Neural progenitor cell (in vitro differentiated cells): ENCODE data around the gene TMEM74B. TPM values are rescaled to one million over a fixed set of nuclear protein-coding genes. Genes with fewer than 3 reads are reported as not detected.
A peak's percentile ranks its signal among the peaks of the same experiment; 100 is the strongest.

Experiments used
- DNase-seq: peaks from one replicate; pipeline ENCODE4 v3.0.0-alpha.2; 2016; ENCODE audit warnings: low spot score
- H2AFZ ChIP-seq: fragments of 200-600 bp; sonication (generic); replicated peaks from 2 replicates; pipeline ENCODE4 v1.6.1; 2016; ENCODE audit warnings: antibody characterized with exemption
- H3F3A ChIP-seq: fragments of 200-600 bp; sonication (generic); 2 replicates; pipeline ENCODE4 v1.6.1; 2016; ENCODE audit warnings: antibody characterized with exemption, low read depth
- H3K27ac ChIP-seq: fragments of 200-600 bp; sonication (generic); 2 replicates; pipeline ENCODE4 v1.5.1; 2016; ENCODE audit warnings: mild to moderate bottlenecking
- H3K27me3 ChIP-seq: fragments of 200-600 bp; sonication (generic); 2 replicates; pipeline ENCODE4 v1.6.1; 2016; ENCODE audit warnings: mild to moderate bottlenecking, moderate library complexity
- H3K36me3 ChIP-seq: fragments of 200-600 bp; sonication (generic); 2 replicates; pipeline ENCODE4 v1.5.1; 2016
- H3K4me1 ChIP-seq: fragments of 200-600 bp; sonication (generic); 2 replicates; pipeline ENCODE4 v1.6.1; 2016; ENCODE audit warnings: mixed run types
- H3K4me2 ChIP-seq: fragments of 200-600 bp; sonication (generic); 2 replicates; pipeline ENCODE4 v1.6.1; 2016
- H3K4me3 ChIP-seq: fragments of 200-600 bp; sonication (generic); 2 replicates; pipeline ENCODE4 v1.5.1; 2016
- H3K79me2 ChIP-seq: fragments of 200-600 bp; sonication (generic); 2 replicates; pipeline ENCODE4 v1.6.1; 2016; ENCODE audit warnings: low read depth
- H3K9ac ChIP-seq: fragments of 200-600 bp; sonication (generic); 2 replicates; pipeline ENCODE4 v1.6.1; 2016
- H3K9me3 ChIP-seq: fragments of 200-600 bp; sonication (generic); 2 replicates; pipeline ENCODE4 v1.5.1; 2016; ENCODE audit warnings: low read depth
- H4K20me1 ChIP-seq: fragments of 200-600 bp; sonication (generic); 2 replicates; pipeline ENCODE4 v1.6.1; 2016; ENCODE audit warnings: low read depth
- H3K27ac Mint-ChIP-seq: 3 replicates; pipeline ENCODE4 v1.8.0; 2021; ENCODE audit warnings: mixed read lengths
- H3K27me3 Mint-ChIP-seq: 2 replicates; pipeline ENCODE4 v1.8.0; 2022; ENCODE audit warnings: low read depth, mild to moderate bottlenecking, inconsistent platforms, moderate library complexity, mixed read lengths; ENCODE audit not compliant: insufficient read depth
- H3K36me3 Mint-ChIP-seq: 3 replicates; pipeline ENCODE4 v1.8.0; 2021; ENCODE audit warnings: mixed read lengths
- H3K4me1 Mint-ChIP-seq: 3 replicates; pipeline ENCODE4 v1.8.0; 2021; ENCODE audit warnings: mixed read lengths
- H3K4me3 Mint-ChIP-seq: 3 replicates; pipeline ENCODE4 v1.8.0; 2021; ENCODE audit warnings: mild to moderate bottlenecking, moderate library complexity, mixed read lengths
- H3K9me3 Mint-ChIP-seq: 3 replicates; pipeline ENCODE4 v1.8.0; 2020; ENCODE audit warnings: mixed read lengths
- EZH2 ChIP-seq: fragments of 200-600 bp; sonication (generic); IDR thresholded peaks from 2 replicates; pipeline ENCODE4 v1.6.1; 2017; ENCODE audit warnings: antibody characterized with exemption, mild to moderate bottlenecking, moderate library complexity
- EZH2phosphoT487 ChIP-seq: fragments of 200-600 bp; sonication (generic); IDR thresholded peaks from 2 replicates; pipeline ENCODE4 v1.6.1; 2017; ENCODE audit warnings: antibody characterized with exemption
- total RNA-seq: library from RNA; depleted of rRNA; stranded (reverse); fragments of >200 nt; gene quantifications from 2 replicates; pipeline ENCODE4 v1.2.3, GENCODE V29; 2015; ENCODE audit warnings: low replicate concordance
- TF ChIP-seq, protein P1 (sequence below): fragments of 200-600 bp; sonication (generic); IDR thresholded peaks from 2 replicates; pipeline ENCODE4 v1.5.1; 2017; ENCODE audit warnings: antibody characterized with exemption, mild to moderate bottlenecking

The TMEM74B gene
- total RNA-seq, 1 donor from 2014 or later: 2.5 TPM

- Mint-ChIP-seq H3K27ac (no peak overlapping the region), H3K4me1 (peaks cover 11% of the 10 kb centered on the region), H3K36me3 (no peaks in the 10 kb centered on the region), H3K4me3 (no peak overlapping the region), H3K27me3 (peaks cover 27% of the 10 kb centered on the region), H3K9me3 (no peaks in the 10 kb centered on the region)
- TF ChIP-seq EZH2phosphoT487 (no peak), EZH2 (no peak)
- TF ChIP-seq, protein P1, sequence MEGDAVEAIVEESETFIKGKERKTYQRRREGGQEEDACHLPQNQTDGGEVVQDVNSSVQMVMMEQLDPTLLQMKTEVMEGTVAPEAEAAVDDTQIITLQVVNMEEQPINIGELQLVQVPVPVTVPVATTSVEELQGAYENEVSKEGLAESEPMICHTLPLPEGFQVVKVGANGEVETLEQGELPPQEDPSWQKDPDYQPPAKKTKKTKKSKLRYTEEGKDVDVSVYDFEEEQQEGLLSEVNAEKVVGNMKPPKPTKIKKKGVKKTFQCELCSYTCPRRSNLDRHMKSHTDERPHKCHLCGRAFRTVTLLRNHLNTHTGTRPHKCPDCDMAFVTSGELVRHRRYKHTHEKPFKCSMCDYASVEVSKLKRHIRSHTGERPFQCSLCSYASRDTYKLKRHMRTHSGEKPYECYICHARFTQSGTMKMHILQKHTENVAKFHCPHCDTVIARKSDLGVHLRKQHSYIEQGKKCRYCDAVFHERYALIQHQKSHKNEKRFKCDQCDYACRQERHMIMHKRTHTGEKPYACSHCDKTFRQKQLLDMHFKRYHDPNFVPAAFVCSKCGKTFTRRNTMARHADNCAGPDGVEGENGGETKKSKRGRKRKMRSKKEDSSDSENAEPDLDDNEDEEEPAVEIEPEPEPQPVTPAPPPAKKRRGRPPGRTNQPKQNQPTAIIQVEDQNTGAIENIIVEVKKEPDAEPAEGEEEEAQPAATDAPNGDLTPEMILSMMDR: no peak
- peaks cover 6% of the 10 kb centered on the region for H3F3A ChIP-seq
- H3K9me3 ChIP-seq: no peaks in the 10 kb centered on the region
- H2AFZ ChIP-seq: no peak overlapping the region
- H3K9ac ChIP-seq: no peak overlapping the region
- DNase-seq: no peak
- H3K4me2 ChIP-seq: no peak overlapping the region
- H4K20me1 ChIP-seq: peaks cover 10% of the 10 kb centered on the region
- H3K4me1 ChIP-seq: peaks cover 5% of the 10 kb centered on the region
- no peak overlapping the region for H3K4me3 ChIP-seq
- no peaks in the 10 kb centered on the region for H3K79me2 ChIP-seq
- H3K36me3 ChIP-seq: no peaks in the 10 kb centered on the region
- H3K27ac ChIP-seq: no peak overlapping the region
- peaks cover 70% of the 10 kb centered on the region for H3K27me3 ChIP-seq
These were observed 1.7 kb upstream of the TMEM74B start for GRCh38 chr20:1186367-1186991.

GRCh38 chr20:1185790-1186334, 1.1 kb upstream of the TMEM74B start:
- Mint-ChIP-seq H3K27ac (no peak overlapping the region), H3K4me1 (peaks cover 11% of the 10 kb centered on the region), H3K9me3 (no peaks in the 10 kb centered on the region), H3K27me3 (peaks cover 26% of the 10 kb centered on the region), H3K36me3 (no peaks in the 10 kb centered on the region), H3K4me3 (no peak overlapping the region)
- peaks cover 68% of the 10 kb centered on the region for H3K27me3 ChIP-seq
- peak overlapping the region; percentile 95 for H3K4me2 ChIP-seq
- peak overlapping the region; percentile 75 for H3K4me3 ChIP-seq
- no peaks in the 10 kb centered on the region for H3K36me3 ChIP-seq
- peak overlapping the region; percentile 98 for H2AFZ ChIP-seq
- H3F3A ChIP-seq: peaks cover 6% of the 10 kb centered on the region
- peak; percentile 83 for DNase-seq
- H3K27ac ChIP-seq: no peak overlapping the region
- H3K79me2 ChIP-seq: no peaks in the 10 kb centered on the region
- H3K9ac ChIP-seq: no peak overlapping the region
- H4K20me1 ChIP-seq: peaks cover 10% of the 10 kb centered on the region
- H3K9me3 ChIP-seq: no peaks in the 10 kb centered on the region
- TF ChIP-seq EZH2: no peak
- no peak for TF ChIP-seq EZH2phosphoT487
- TF ChIP-seq, protein P1: peak; percentile 75
- peaks cover 5% of the 10 kb centered on the region for H3K4me1 ChIP-seq

- Histone ChIP-seq H2AFZ (peak overlapping the region; percentile 98), H4K20me1 (peaks cover 10% of the 10 kb centered on the region), H3K9me3 (no peaks in the 10 kb centered on the region), H3K27ac (no peak overlapping the region), H3F3A (peaks cover 6% of the 10 kb centered on the region), H3K27me3 (peaks cover 63% of the 10 kb centered on the region), H3K4me1 (peaks cover 5% of the 10 kb centered on the region), H3K4me2 (peak overlapping the region; percentile 95), H3K9ac (no peak overlapping the region), H3K4me3 (peak overlapping the region; percentile 75), H3K79me2 (no peaks in the 10 kb centered on the region), H3K36me3 (no peaks in the 10 kb centered on the region)
- TF ChIP-seq EZH2 (no peak), EZH2phosphoT487 (peak; percentile 6)
- TF ChIP-seq, protein P1: no peak
- Mint-ChIP-seq H3K27me3 (peaks cover 26% of the 10 kb centered on the region), H3K36me3 (no peaks in the 10 kb centered on the region), H3K4me1 (peaks cover 11% of the 10 kb centered on the region), H3K9me3 (no peaks in the 10 kb centered on the region), H3K27ac (no peak overlapping the region), H3K4me3 (no peak overlapping the region)
- DNase-seq: peak; percentile 65
These were observed 548 bp upstream of the TMEM74B start for GRCh38 chr20:1185316-1185741.
